Mesendoderm (in vitro differentiated cells): ENCODE measurements around the gene OR6C70.
"Not testable (repeated sequence)": the region's sequence is repeated elsewhere in the genome, so short reads cannot be mapped to it uniquely, and the experiment has no call there.

Source experiments
- DNase-seq: peaks from one replicate; pipeline ENCODE4 v3.0.0; 2013
- H2AK5ac ChIP-seq: 2 replicates; pipeline ENCODE4 v1.6.1; 2013; ENCODE audit warnings: low read length, inconsistent platforms
- H2BK120ac ChIP-seq: 2 replicates; pipeline ENCODE4 v1.6.1; 2013; ENCODE audit warnings: low read depth, mild to moderate bottlenecking, low read length, moderate library complexity, mixed read lengths
- H2BK15ac ChIP-seq: replicated peaks from 2 replicates; pipeline ENCODE4 v1.6.1; 2013; ENCODE audit warnings: low read depth, mild to moderate bottlenecking, moderate library complexity
- H2BK5ac ChIP-seq: 2 replicates; pipeline ENCODE4 v1.6.1; 2013; ENCODE audit warnings: low read length, inconsistent platforms
- H3K18ac ChIP-seq: 2 replicates; pipeline ENCODE4 v1.6.1; 2013; ENCODE audit warnings: mild to moderate bottlenecking, low read length, mixed read lengths
- H3K23ac ChIP-seq: one replicate; pipeline ENCODE4 v1.6.1; 2013; ENCODE audit warnings: low read length
- H3K27ac ChIP-seq: 2 replicates; pipeline ENCODE4 v1.5.1; 2013; ENCODE audit warnings: low read depth, mild to moderate bottlenecking, inconsistent platforms, low read length, moderate library complexity
- H3K27me3 ChIP-seq: 2 replicates; pipeline ENCODE4 v1.6.1; 2013; ENCODE audit warnings: low read length, control low read depth, mild to moderate bottlenecking, inconsistent platforms; ENCODE audit not compliant: insufficient read depth, poor library complexity
- H3K36me3 ChIP-seq: 2 replicates; pipeline ENCODE4 v1.6.1; 2013; ENCODE audit warnings: low read length, inconsistent platforms; ENCODE audit not compliant: control insufficient read depth, insufficient read depth
- H3K4ac ChIP-seq: one replicate; pipeline ENCODE4 v1.6.1; 2013; ENCODE audit warnings: low read depth, mild to moderate bottlenecking, low read length, moderate library complexity
- H3K4me1 ChIP-seq: 2 replicates; pipeline ENCODE4 v1.6.1; 2013; ENCODE audit warnings: low read depth, low read length, inconsistent platforms; ENCODE audit not compliant: control insufficient read depth
- H3K4me2 ChIP-seq: 2 replicates; pipeline ENCODE4 v1.6.1; 2013; ENCODE audit warnings: low read length
- H3K4me3 ChIP-seq: 2 replicates; pipeline ENCODE4 v1.5.1; 2013; ENCODE audit warnings: mild to moderate bottlenecking, low read length
- H3K56ac ChIP-seq: one replicate; pipeline ENCODE4 v1.6.1; 2013; ENCODE audit warnings: low read length
- H3K79me1 ChIP-seq: 2 replicates; pipeline ENCODE4 v1.6.1; 2013; ENCODE audit warnings: low read length, inconsistent platforms
- H3K79me2 ChIP-seq: 2 replicates; pipeline ENCODE4 v1.6.1; 2013; ENCODE audit warnings: mild to moderate bottlenecking, low read length; ENCODE audit not compliant: control insufficient read depth, insufficient read depth
- H3K9ac ChIP-seq: 2 replicates; pipeline ENCODE4 v1.6.1; 2013; ENCODE audit warnings: low read length, inconsistent platforms
- H4K5ac ChIP-seq: one replicate; pipeline ENCODE4 v1.6.1; 2013; ENCODE audit warnings: low read length
- H4K8ac ChIP-seq: one replicate; pipeline ENCODE4 v1.6.1; 2013; ENCODE audit warnings: low read depth, mild to moderate bottlenecking, control low read depth, low read length, moderate library complexity
- WGBS: extraction: QIAGEN DNeasy Blood & Tissue Kit; methylation state at CpG from one replicate; pipeline ENCODE4 v1.1.7; 2013; ENCODE audit warnings: low lambda C conversion rate, missing lambda C conversion rate; ENCODE audit not compliant: insufficient coverage; ENCODE audit errors: extremely low coverage; 5-methylcytosine and 5-hydroxymethylcytosine counted together

OR6C70 gene

GRCh38 chr12:55467836-55468235, 2.1 kb downstream of the OR6C70 start:
- no peak overlapping the region for H4K8ac ChIP-seq
- H3K23ac ChIP-seq, result no peak overlapping the region
- no peak overlapping the region for H3K9ac ChIP-seq
- no peak overlapping the region for H3K56ac ChIP-seq
- no peak overlapping the region for H2BK5ac ChIP-seq
- H3K18ac ChIP-seq, result no peak overlapping the region
- WGBS, result no CpG with 5 or more reads among the region's 2 CpGs
- H3K27me3 ChIP-seq, result no peaks in the 10 kb centered on the region
- no peak overlapping the region for H4K5ac ChIP-seq
- H3K36me3 ChIP-seq, result no peaks in the 10 kb centered on the region
- DNase-seq, result no peak
- H3K4me1 ChIP-seq, result peaks cover 2% of the 10 kb centered on the region
- no peak overlapping the region for H2AK5ac ChIP-seq
- H3K4ac ChIP-seq, result no peak overlapping the region
- H3K27ac ChIP-seq, result no peak overlapping the region
- H3K79me2 ChIP-seq, result no peaks in the 10 kb centered on the region
- H3K4me3 ChIP-seq, result no peak overlapping the region
- no peaks in the 10 kb centered on the region for H3K79me1 ChIP-seq
- H2BK15ac ChIP-seq, result no peak overlapping the region
- H3K4me2 ChIP-seq, result no peak overlapping the region
- H2BK120ac ChIP-seq, result no peak overlapping the region

- not testable (repeated sequence) for H3K27me3 ChIP-seq, H3K9ac ChIP-seq, H2AK5ac ChIP-seq, H3K79me2 ChIP-seq, H2BK120ac ChIP-seq, H2BK15ac ChIP-seq, H3K79me1 ChIP-seq, DNase-seq, H3K4me3 ChIP-seq, H3K36me3 ChIP-seq, H3K18ac ChIP-seq, H3K27ac ChIP-seq, H3K56ac ChIP-seq, H3K4ac ChIP-seq, H4K8ac ChIP-seq, H2BK5ac ChIP-seq, H3K23ac ChIP-seq, H4K5ac ChIP-seq, H3K4me1 ChIP-seq, H3K4me2 ChIP-seq
- WGBS, result no CpG with 5 or more reads among the region's 1 CpG
These were observed 5.0 kb downstream of the OR6C70 start for GRCh38 chr12:55464926-55465325.

GRCh38 chr12:55448825-55449224, 21.1 kb downstream of the OR6C70 start:
- H3K27ac ChIP-seq, result no peak overlapping the region
- no peaks in the 10 kb centered on the region for H3K4me1 ChIP-seq
- H4K5ac ChIP-seq, result no peak overlapping the region
- no peaks in the 10 kb centered on the region for H3K79me2 ChIP-seq
- no peak overlapping the region for H2BK15ac ChIP-seq
- H3K4ac ChIP-seq, result no peak overlapping the region
- H3K4me3 ChIP-seq, result no peak overlapping the region
- no peak overlapping the region for H3K23ac ChIP-seq
- no peak overlapping the region for H3K56ac ChIP-seq
- no peak overlapping the region for H2BK5ac ChIP-seq
- no peak overlapping the region for H3K18ac ChIP-seq
- H2AK5ac ChIP-seq, result no peak overlapping the region
- DNase-seq, result no peak
- H3K79me1 ChIP-seq, result no peaks in the 10 kb centered on the region
- H4K8ac ChIP-seq, result no peak overlapping the region
- no peaks in the 10 kb centered on the region for H3K27me3 ChIP-seq
- H3K36me3 ChIP-seq, result no peaks in the 10 kb centered on the region
- H3K4me2 ChIP-seq, result no peak overlapping the region
- no peak overlapping the region for H3K9ac ChIP-seq
- H2BK120ac ChIP-seq, result no peak overlapping the region

- H2BK120ac ChIP-seq, result no peak overlapping the region
- H3K27ac ChIP-seq, result no peak overlapping the region
- no peak overlapping the region for H3K23ac ChIP-seq
- no CpG with 5 or more reads among the region's 5 CpGs for WGBS
- no peak overlapping the region for H2AK5ac ChIP-seq
- no peaks in the 10 kb centered on the region for H3K79me1 ChIP-seq
- H3K4me3 ChIP-seq, result no peak overlapping the region
- H3K4me2 ChIP-seq, result no peak overlapping the region
- no peak overlapping the region for H3K56ac ChIP-seq
- no peak overlapping the region for H3K18ac ChIP-seq
- H3K4me1 ChIP-seq, result no peaks in the 10 kb centered on the region
- H4K8ac ChIP-seq, result no peak overlapping the region
- H3K4ac ChIP-seq, result no peak overlapping the region
- no peaks in the 10 kb centered on the region for H3K36me3 ChIP-seq
- no peaks in the 10 kb centered on the region for H3K79me2 ChIP-seq
- H2BK15ac ChIP-seq, result no peak overlapping the region
- peak; percentile 11 for DNase-seq
- no peaks in the 10 kb centered on the region for H3K27me3 ChIP-seq
- H4K5ac ChIP-seq, result no peak overlapping the region
- H2BK5ac ChIP-seq, result no peak overlapping the region
- H3K9ac ChIP-seq, result no peak overlapping the region
These were observed 23.6 kb downstream of the OR6C70 start for GRCh38 chr12:55446326-55446725.

- H3K23ac ChIP-seq, result no peak overlapping the region
- no peak overlapping the region for H3K9ac ChIP-seq
- no peak overlapping the region for H4K5ac ChIP-seq
- no peak overlapping the region for H2AK5ac ChIP-seq
- H3K4me1 ChIP-seq, result no peaks in the 10 kb centered on the region
- no CpG with 5 or more reads among the region's 1 CpG for WGBS
- H3K79me1 ChIP-seq, result no peaks in the 10 kb centered on the region
- H3K79me2 ChIP-seq, result no peaks in the 10 kb centered on the region
- H3K36me3 ChIP-seq, result no peaks in the 10 kb centered on the region
- no peak overlapping the region for H4K8ac ChIP-seq
- H3K27me3 ChIP-seq, result no peaks in the 10 kb centered on the region
- no peak overlapping the region for H2BK15ac ChIP-seq
- H2BK120ac ChIP-seq, result no peak overlapping the region
- no peak overlapping the region for H3K4me3 ChIP-seq
- H3K4me2 ChIP-seq, result no peak overlapping the region
- H3K4ac ChIP-seq, result no peak overlapping the region
- no peak overlapping the region for H3K56ac ChIP-seq
- DNase-seq, result no peak
- no peak overlapping the region for H3K18ac ChIP-seq
- no peak overlapping the region for H3K27ac ChIP-seq
- no peak overlapping the region for H2BK5ac ChIP-seq
These were observed 24.6 kb downstream of the OR6C70 start for GRCh38 chr12:55445357-55445756.

GRCh38 chr12:55443776-55444175, 26.2 kb downstream of the OR6C70 start, which contains the start of gene OR6C2:
TSS of gene OR6C2 (plus strand) at chr12:55444076. CDS start at chr12:55452214, 8,138 bp downstream.
- H3K4me1 ChIP-seq, result no peaks in the 10 kb centered on the region
- H2AK5ac ChIP-seq, result no peak within 1 kb of the TSS
- no peak for DNase-seq
- WGBS, result no CpG with 5 or more reads among the region's 2 CpGs
- H3K23ac ChIP-seq, result no peak within 1 kb of the TSS
- no peak within 1 kb of the TSS for H3K4ac ChIP-seq
- H3K18ac ChIP-seq, result no peak within 1 kb of the TSS
- no peak within 1 kb of the TSS for H3K56ac ChIP-seq
- no peaks in the 10 kb centered on the region for H3K36me3 ChIP-seq
- no peaks in the 10 kb centered on the region for H3K79me2 ChIP-seq
- H3K79me1 ChIP-seq, result no peaks in the 10 kb centered on the region
- H3K4me2 ChIP-seq, result no peak within 1 kb of the TSS
- H2BK15ac ChIP-seq, result no peak within 1 kb of the TSS
- H4K8ac ChIP-seq, result no peak within 1 kb of the TSS
- H2BK120ac ChIP-seq, result no peak within 1 kb of the TSS
- no peak within 1 kb of the TSS for H2BK5ac ChIP-seq
- H3K9ac ChIP-seq, result no peak within 1 kb of the TSS
- H4K5ac ChIP-seq, result no peak within 1 kb of the TSS
- H3K27ac ChIP-seq, result no peak within 1 kb of the TSS
- no peak within 1 kb of the TSS for H3K4me3 ChIP-seq
- H3K27me3 ChIP-seq, result no peaks in the 10 kb centered on the region
